Osteoblast (primary cell): ENCODE data around the gene EGFR. TPM values are rescaled to one million over a fixed set of nuclear protein-coding genes. Genes with fewer than 3 reads are reported as not detected.

ENCODE experiments used
- DNase-seq: peaks from one replicate; pipeline ENCODE4 v3.0.0; 2011; ENCODE audit warnings: low spot score, mixed read lengths; ENCODE audit not compliant: insufficient read length; ENCODE audit errors: missing footprints
- H2AFZ ChIP-seq: 2 replicates; pipeline ENCODE4 v1.6.0; 2011; ENCODE audit warnings: mild to moderate bottlenecking, low read length
- H3K27ac ChIP-seq: 2 replicates; pipeline ENCODE4 v1.5.1; 2011; ENCODE audit warnings: mild to moderate bottlenecking, low read depth, low read length, moderate library complexity
- H3K27me3 ChIP-seq: 2 replicates; pipeline ENCODE4 v1.6.0; 2012; ENCODE audit warnings: mild to moderate bottlenecking, control low read depth, inconsistent platforms, low read length, moderate library complexity; ENCODE audit not compliant: insufficient read depth
- H3K36me3 ChIP-seq: 2 replicates; pipeline ENCODE4 v1.5.1; 2011; ENCODE audit warnings: mild to moderate bottlenecking, low read length, control low read depth, moderate library complexity; ENCODE audit not compliant: insufficient read depth
- H3K4me1 ChIP-seq: 2 replicates; pipeline ENCODE4 v1.5.1; 2011; ENCODE audit warnings: mild to moderate bottlenecking, low read length, control low read depth, moderate library complexity; ENCODE audit not compliant: insufficient read depth
- H3K4me2 ChIP-seq: 2 replicates; pipeline ENCODE4 v1.6.0; 2011; ENCODE audit warnings: mild to moderate bottlenecking, low read length; ENCODE audit not compliant: insufficient read depth
- H3K4me3 ChIP-seq: fragments of 200-600 bp; sonication (generic); 3 replicates; pipeline ENCODE4 v1.5.1; 2012; ENCODE audit warnings: mild to moderate bottlenecking, low read length, inconsistent platforms; ENCODE audit not compliant: insufficient read depth
- H3K79me2 ChIP-seq: 2 replicates; pipeline ENCODE4 v1.6.0; 2012; ENCODE audit warnings: mild to moderate bottlenecking, low read length, control low read depth, inconsistent platforms; ENCODE audit not compliant: insufficient read depth
- H3K9me3 ChIP-seq: 2 replicates; pipeline ENCODE4 v1.5.1; 2011; ENCODE audit warnings: low read depth, low read length, control low read depth
- H4K20me1 ChIP-seq: 2 replicates; pipeline ENCODE4 v1.6.0; 2012; ENCODE audit warnings: mild to moderate bottlenecking, low read length, control low read depth; ENCODE audit not compliant: insufficient read depth
- CTCF ChIP-seq: IDR thresholded peaks from 2 replicates; pipeline ENCODE4 v1.5.1; 2011; ENCODE audit warnings: mild to moderate bottlenecking, low read depth, low read length, moderate library complexity; ENCODE audit errors: extremely low read depth
- total RNA-seq: library from RNA; depleted of rRNA; stranded (reverse); fragments of >200 nt; gene quantifications from 2 replicates; pipeline ENCODE4 v1.2.3, GENCODE V29; 2012

EGFR gene
- total RNA-seq, 1 donor, result 104 TPM

- no peak for TF ChIP-seq CTCF
- H4K20me1 ChIP-seq, result no peaks in the 10 kb centered on the region
- H3K27ac ChIP-seq, result peak overlapping the region; percentile 60
- H3K79me2 ChIP-seq, result peaks cover 92% of the 10 kb centered on the region
- peaks cover 25% of the 10 kb centered on the region for H3K4me1 ChIP-seq
- no peak overlapping the region for H2AFZ ChIP-seq
- H3K36me3 ChIP-seq, result no peaks in the 10 kb centered on the region
- no peaks in the 10 kb centered on the region for H3K27me3 ChIP-seq
- no peak for DNase-seq
- H3K4me2 ChIP-seq, result peak overlapping the region; percentile 10
- no peak overlapping the region for H3K4me3 ChIP-seq
- no peaks in the 10 kb centered on the region for H3K9me3 ChIP-seq
These were observed 101.3 kb downstream of the EGFR start for GRCh38 chr7:55120074-55120473.

GRCh38 chr7:55120501-55121198 is 101.8 kb downstream of the EGFR start:
- H3K27ac ChIP-seq, result peak overlapping the region; percentile 60
- no peaks in the 10 kb centered on the region for H3K27me3 ChIP-seq
- no peak for TF ChIP-seq CTCF
- no peaks in the 10 kb centered on the region for H4K20me1 ChIP-seq
- H3K36me3 ChIP-seq, result no peaks in the 10 kb centered on the region
- no peak overlapping the region for H2AFZ ChIP-seq
- peaks cover 90% of the 10 kb centered on the region for H3K79me2 ChIP-seq
- no peaks in the 10 kb centered on the region for H3K9me3 ChIP-seq
- DNase-seq, result no peak
- peak overlapping the region; percentile 10 for H3K4me2 ChIP-seq
- H3K4me1 ChIP-seq, result peaks cover 30% of the 10 kb centered on the region
- H3K4me3 ChIP-seq, result no peak overlapping the region

GRCh38 chr7:55121249-55121648 is 102.4 kb downstream of the EGFR start:
- Histone ChIP-seq H3K79me2 (peaks cover 90% of the 10 kb centered on the region), H3K9me3 (no peaks in the 10 kb centered on the region), H3K4me1 (peaks cover 31% of the 10 kb centered on the region), H3K27me3 (no peaks in the 10 kb centered on the region), H3K27ac (peak overlapping the region; percentile 60), H4K20me1 (no peaks in the 10 kb centered on the region), H2AFZ (no peak overlapping the region), H3K4me2 (no peak overlapping the region), H3K36me3 (peaks cover 4% of the 10 kb centered on the region), H3K4me3 (no peak overlapping the region)
- DNase-seq, result no peak
- no peak for TF ChIP-seq CTCF

GRCh38 chr7:55122263-55122662 is 103.4 kb downstream of the EGFR start:
- Histone ChIP-seq H2AFZ (no peak overlapping the region), H3K4me1 (peaks cover 41% of the 10 kb centered on the region)

More at GRCh38 chr7:55122263-55122662, 103.4 kb downstream of the EGFR start:
- H3K4me2 ChIP-seq, result no peak overlapping the region
- no peak for DNase-seq
- peaks cover 83% of the 10 kb centered on the region for H3K79me2 ChIP-seq
- H3K4me3 ChIP-seq, result no peak overlapping the region
- H3K36me3 ChIP-seq, result peaks cover 4% of the 10 kb centered on the region
- H3K27me3 ChIP-seq, result no peaks in the 10 kb centered on the region
- no peaks in the 10 kb centered on the region for H3K9me3 ChIP-seq
- H4K20me1 ChIP-seq, result no peaks in the 10 kb centered on the region
- H3K27ac ChIP-seq, result no peak overlapping the region
- TF ChIP-seq CTCF, result no peak
